Thyroid gland (tissue), 4 donors: Measurements from ENCODE around the gene DIAPH1.

ENCODE experiments used
- POLR2A ChIP-seq, 2 donors: fragments of 450-650 bp; IDR thresholded peaks; one replicate each; pipeline ENCODE4 v1.6.1; 2017; ENCODE audit warnings: antibody characterized with exemption in 2 of 2, mild to moderate bottlenecking in 2 of 2, moderate library complexity in 1 of 2
- TF ChIP-seq, protein P1 (sequence below), 6 experiments: fragments of 200-600 bp in 3 of 6; fragments of 450-650 bp in 3 of 6; sonication (generic) in 3 of 6; IDR thresholded peaks; one replicate each; pipeline ENCODE4 v1.5.1; 2016 to 2019; ENCODE audit warnings: antibody characterized with exemption in 6 of 6, mild to moderate bottlenecking in 2 of 6, inconsistent platforms in 1 of 6, moderate library complexity in 1 of 6

DNA sequence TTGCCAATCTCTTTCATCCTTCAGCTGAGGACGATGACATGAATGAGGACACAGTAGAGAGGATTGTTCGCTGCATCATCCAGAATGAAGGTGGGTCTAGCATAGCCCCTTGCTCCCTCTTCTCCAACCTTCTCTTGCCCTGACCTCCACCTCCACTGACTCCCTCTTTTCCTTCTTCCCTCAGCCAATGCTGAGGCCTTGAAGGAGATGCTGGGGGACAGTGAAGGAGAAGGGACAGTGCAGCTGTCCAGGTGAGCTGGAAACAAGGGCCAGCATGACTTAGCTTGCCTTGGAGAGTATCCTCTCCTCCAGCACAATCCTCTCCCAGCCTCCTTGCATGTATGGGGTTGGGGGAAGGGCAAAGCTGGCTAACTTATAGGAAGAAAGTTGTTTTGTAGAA is 20.0 kb upstream of the DIAPH1 start:
- TF ChIP-seq, protein P1, sequence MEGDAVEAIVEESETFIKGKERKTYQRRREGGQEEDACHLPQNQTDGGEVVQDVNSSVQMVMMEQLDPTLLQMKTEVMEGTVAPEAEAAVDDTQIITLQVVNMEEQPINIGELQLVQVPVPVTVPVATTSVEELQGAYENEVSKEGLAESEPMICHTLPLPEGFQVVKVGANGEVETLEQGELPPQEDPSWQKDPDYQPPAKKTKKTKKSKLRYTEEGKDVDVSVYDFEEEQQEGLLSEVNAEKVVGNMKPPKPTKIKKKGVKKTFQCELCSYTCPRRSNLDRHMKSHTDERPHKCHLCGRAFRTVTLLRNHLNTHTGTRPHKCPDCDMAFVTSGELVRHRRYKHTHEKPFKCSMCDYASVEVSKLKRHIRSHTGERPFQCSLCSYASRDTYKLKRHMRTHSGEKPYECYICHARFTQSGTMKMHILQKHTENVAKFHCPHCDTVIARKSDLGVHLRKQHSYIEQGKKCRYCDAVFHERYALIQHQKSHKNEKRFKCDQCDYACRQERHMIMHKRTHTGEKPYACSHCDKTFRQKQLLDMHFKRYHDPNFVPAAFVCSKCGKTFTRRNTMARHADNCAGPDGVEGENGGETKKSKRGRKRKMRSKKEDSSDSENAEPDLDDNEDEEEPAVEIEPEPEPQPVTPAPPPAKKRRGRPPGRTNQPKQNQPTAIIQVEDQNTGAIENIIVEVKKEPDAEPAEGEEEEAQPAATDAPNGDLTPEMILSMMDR (IDR thresholded peaks at IDR 0.05) = no peak
- TF ChIP-seq POLR2A (IDR thresholded peaks at IDR 0.05) = no peak
